IPS-NIHi7 (cell line): ENCODE data around the gene HMGN2.

Experiments
- DNase-seq: peaks from one replicate; pipeline ENCODE4 v3.0.0; 2012; ENCODE audit warnings: mixed read lengths; ENCODE audit errors: extremely low spot score

HMGN2 gene

GRCh38 chr1:26472320-26472900 is at the start of gene HMGN2:
Gene HMGN2, plus strand, starts transcription at chr1:26472440. Its CDS starts 173 bp downstream, at chr1:26472613.
- peak; percentile 84 for DNase-seq

DNA sequence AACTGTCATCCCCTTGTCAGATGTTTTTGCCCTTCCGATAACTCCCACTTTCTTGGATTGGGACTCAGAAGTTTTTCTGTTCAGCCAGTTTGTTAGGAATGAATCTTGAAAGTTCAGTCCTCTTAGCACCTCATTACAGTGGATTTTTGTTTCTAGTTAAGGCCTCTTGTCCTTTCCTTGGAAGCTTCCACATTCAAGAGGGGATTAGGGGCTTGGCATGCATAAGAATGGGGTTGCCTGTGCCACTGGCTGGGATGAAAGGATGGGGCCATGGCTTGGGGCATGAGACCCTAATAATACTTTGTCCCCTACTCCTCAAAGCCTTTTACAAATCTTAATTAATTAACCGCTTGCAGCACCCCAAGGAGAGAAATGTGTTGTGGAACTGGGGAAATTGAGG is 42.5 kb upstream of the HMGN2 start:
- no peak for DNase-seq

GRCh38 chr1:26431979-26432695 is 40.1 kb upstream of the HMGN2 start, which contains the start of gene DHDDS:
Gene DHDDS, plus strand, starts transcription at chr1:26432321. Its CDS starts 625 bp downstream, at chr1:26432946.
- DNase-seq, result peak; percentile 98

DNA sequence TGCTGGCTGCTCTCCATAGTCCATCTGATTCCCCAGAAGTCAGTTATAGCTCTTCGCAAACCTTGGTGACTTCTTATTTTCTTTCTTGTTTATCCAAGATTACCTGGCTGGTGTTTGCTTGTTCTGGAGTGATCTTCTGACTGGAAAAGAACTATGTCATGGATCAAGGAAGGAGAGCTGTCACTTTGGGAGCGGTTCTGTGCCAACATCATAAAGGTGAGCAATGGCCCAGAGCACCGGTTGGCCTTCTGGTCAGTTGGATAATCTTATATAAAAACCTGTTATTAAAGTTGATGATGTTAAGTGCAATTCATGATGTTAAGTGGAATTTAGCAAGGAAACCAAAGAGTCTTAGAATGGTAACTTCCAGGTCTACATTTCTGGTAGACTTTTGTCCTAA is 39.4 kb upstream of the HMGN2 start:
- no peak for DNase-seq

DNA sequence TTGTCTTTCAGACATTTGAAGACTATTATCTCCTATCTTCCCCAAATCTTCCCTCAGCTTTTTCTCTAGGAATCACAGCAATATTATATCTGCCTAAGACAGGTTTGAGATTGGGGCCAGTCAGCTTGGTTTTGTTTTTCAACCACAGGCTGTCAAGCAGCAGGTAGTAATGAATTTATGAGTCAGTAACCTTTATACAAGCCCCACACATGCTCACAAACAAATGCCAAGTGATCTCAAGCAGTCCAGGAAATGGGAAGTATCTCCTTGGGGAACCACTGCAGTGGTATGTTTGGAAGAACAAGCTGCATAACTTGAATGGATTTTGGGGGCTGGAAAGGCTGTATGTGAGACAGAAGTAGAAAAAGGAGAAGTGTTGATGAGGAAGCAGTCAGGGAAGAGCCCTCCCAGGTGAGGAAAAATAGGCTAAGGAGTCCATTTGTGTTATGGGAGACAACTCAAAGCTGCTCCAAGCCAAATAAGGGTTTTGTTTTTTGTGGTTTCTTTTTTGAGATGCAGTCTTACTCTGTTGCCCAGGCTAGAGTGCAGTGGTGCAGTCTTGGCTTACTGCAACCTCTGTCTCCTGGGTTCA is 38.0 kb upstream of the HMGN2 start:
- DNase-seq, result no peak

DNA sequence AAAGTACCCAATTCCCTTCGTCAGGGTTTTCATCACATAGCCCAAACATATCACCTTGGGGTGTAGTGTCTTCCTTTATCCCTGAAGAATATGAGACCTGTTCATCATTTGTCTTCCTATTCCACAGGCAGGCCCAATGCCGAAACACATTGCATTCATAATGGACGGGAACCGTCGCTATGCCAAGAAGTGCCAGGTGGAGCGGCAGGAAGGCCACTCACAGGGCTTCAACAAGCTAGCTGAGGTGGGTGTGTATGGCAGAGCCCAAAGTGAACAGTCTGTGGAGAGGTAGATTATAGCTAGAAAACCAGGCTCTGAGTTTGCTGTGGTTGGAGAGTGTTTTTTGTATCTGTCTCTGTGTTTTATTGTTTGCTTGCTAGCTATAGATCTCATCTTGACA is 34.2 kb upstream of the HMGN2 start:
- DNase-seq, result no peak

- no peak for DNase-seq
These were observed 32.0 kb upstream of the HMGN2 start for GRCh38 chr1:26440259-26440658.

DNA sequence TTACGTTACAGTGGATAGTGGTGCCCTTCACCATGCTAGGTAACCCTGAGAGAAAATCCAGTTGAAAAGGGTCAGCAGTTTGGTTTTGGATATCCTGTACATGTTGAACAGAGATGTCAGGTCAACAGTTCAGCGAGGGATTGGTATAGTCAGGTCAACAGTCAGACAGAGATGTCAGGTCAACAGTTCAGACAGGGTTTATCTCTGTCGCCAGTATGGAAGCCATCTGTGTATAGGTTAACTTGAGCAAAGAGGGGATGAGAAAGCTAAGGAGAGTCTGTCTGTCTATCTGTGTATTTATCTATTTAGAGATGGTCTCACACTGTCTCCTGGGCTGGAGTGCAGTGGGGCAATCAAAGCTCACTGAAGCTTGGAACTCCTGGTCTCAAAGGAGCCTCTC is 22.4 kb upstream of the HMGN2 start:
- no peak for DNase-seq

DNA sequence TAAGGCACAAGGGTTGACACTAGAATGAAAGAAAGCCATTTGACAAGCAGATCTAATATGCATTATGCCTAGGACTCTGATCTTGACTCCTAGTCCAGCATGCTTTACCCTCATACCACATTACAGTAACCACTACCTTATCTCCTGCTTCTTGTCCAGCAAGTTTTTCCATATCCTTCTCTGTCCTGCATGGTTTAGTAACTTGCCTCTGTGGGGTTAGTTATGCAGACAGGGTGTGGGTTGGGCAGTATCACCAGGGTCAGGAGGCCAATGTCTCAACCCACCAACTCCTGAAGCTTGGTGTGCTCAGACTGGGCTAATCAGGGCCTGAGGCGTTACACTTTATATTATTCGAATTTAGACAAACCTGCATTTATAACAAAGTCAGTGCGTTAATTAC is 21.3 kb upstream of the HMGN2 start:
- DNase-seq, result no peak

- no peak for DNase-seq
These were observed 19.6 kb upstream of the HMGN2 start for GRCh38 chr1:26452459-26453183.

DNA sequence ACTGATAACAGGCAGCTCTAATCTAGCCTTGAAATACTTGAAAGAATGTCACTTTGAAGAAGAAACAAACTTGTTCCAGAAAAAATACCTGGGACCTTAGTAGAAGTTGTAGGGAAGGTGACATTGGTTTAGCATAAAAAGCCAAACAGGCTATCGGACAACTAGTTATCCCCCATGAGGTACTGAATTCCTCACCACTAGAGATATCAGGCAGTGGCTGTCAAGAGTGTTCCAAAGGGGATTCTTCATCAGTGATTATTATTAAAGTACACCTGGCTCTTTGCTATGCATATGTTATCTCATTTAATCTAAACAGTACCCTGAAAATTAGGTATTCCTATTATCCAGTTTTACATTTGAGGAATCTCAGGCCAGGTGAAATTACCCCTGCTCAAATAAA is 13.1 kb upstream of the HMGN2 start:
- no peak for DNase-seq

- no peak for DNase-seq
These were observed 12.6 kb upstream of the HMGN2 start for GRCh38 chr1:26459573-26460031.

GRCh38 chr1:26468911-26469310 is 3.3 kb upstream of the HMGN2 start:
- no peak for DNase-seq

DNA sequence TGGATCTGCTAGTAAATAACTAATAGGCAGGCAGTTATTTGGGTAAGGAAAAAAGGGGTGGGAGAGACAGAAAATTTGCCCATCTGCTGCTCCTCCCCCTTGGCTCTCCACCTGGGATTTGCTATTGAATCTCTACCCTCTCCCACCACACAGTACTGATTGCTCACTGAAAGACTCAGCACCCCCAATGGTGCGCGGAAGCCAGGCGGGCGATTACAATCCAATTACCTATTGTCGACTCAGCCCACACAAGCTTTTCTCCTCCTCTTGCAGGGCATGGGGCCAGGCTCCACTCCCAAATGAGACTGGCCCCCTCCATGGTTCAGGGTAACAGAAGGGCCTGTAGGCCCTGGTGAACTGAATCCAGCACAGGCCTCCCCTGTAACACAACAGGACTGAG is 2.7 kb upstream of the HMGN2 start:
- DNase-seq, result no peak

DNA sequence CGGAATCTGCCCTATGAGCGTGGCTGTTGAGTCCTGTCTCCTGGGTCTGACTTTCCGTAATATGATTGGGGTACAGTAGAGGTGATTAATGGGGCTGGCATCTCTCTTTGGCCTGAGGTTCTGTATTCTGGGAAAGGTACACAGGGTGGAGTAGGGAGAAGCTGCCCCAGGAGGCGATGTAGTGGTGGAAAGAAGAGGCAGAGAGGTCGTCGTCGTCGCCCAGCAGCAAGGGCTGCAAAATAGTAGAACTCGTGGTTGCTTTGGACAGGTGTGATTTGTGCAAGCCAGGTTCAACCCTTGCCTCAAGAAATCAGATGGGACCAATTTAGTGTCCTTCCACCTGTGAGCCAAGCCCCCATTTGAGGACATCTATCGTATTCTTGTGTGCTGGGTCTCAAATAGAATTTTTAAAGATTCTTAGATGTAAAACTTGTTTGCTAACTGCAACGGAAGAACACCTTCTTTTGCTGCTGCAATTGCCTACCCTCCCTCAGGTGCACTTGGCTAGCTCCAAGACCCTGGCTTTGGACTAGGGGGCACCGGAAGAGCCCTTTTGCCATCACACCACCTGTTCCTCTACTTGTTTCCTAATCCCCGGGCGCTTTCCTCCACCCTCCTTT is 1.3 kb upstream of the HMGN2 start:
- DNase-seq, result no peak

DNA sequence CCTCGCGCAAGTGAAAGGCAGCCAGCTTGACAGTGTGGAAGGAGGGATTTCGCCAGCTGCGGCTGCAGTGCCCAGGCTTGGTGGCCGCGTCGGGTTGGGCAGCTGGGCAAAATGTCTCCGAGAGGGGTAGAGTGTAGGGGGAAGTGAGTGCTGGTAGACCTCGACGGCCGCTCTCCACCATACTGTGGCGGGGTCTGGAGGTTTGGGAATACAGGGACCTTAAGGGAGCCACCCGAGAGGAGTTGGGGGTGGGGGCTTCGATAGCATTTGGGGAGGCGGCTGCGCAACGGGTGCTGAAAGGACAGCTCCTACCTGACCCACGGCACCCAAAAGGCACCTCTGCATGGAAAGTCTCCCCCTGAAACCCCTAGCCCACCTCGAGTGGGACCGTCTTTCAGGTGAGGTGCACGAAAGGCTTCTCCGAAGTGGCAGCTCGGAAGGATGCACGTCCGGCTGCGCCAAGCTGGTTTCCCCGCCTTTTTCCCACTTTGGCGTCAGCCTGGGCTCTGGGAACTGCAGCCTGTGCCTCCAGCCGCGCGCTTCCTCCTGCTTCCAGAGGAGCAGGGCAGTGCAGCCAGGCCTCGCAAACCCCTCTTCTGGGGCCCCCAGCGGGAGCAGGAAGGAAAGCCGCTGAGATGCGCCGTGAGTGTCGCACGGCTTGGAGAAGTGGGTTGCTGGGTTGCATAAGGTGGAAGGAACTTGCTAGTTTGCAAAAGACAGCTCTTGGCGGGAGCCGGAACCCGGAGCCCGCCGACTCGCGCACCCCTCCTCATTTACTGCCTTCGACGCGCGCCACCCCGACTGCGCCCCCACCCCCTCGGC is 531 bp upstream of the HMGN2 start:
- DNase-seq, result peak; percentile 56

GRCh38 chr1:26472901-26473845 is 933 bp downstream of the HMGN2 start:
- peak; percentile 96 for DNase-seq

DNA sequence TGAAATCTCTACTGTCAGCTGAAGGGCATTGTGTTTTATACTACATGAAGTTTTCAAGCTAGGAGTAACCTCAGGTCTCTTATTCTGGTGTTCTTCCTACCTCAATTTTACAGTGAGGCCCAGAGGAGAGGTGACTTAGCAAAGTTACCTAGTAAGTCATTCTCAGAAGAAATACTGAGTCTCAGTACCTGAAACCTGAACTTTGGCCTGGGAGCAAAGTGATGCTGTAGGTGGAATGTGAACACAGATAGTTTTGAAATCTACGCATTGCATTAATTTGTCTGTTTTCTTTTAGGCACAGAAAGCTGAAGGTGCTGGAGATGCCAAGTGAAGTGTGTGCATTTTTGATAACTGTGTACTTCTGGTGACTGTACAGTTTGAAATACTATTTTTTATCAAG is 2.6 kb downstream of the HMGN2 start:
- no peak for DNase-seq

- DNase-seq, result no peak
These were observed 3.7 kb downstream of the HMGN2 start for GRCh38 chr1:26475989-26476388.

DNA sequence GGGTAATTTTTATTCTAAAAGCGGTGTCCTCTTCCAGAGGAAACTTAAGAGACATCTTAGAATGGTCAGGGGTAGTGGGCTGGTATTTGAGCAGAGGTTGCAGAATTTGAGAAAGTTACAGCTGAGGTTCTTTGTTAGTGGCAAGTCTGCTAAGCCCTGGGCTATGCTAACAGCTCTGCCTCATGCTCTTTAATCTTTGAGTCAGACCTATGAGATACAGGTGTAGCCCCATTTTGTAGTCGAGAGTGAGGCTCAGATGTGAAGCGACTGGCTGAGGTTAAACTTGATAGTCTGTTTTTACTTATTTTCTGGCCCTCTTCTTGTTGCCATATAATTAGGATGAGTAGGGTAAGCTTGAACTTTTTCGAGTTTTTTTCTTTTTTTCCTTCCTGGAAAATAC is 4.7 kb downstream of the HMGN2 start:
- DNase-seq, result no peak
